Heart left ventricle (tissue), 16 donors: ENCODE results near the gene MYBPC2. TPM values are rescaled to one million over a fixed set of nuclear protein-coding genes. Genes with fewer than 3 reads are reported as not detected.

Experiments
- ATAC-seq, 4 donors: fragments of 200-7000 bp; cut with Tn5 transposase; one replicate each; pipeline ENCODE4 v1.9.1; 2020 to 2022; ENCODE audit warnings: moderate library complexity in 4 of 4, mild to moderate bottlenecking in 3 of 4, moderate number of reproducible peaks in 1 of 4
- DNase-seq, 5 donors: peaks; one replicate each; pipeline ENCODE4 v3.0.0-alpha.2; 2020
- H3K27ac ChIP-seq, 12 donors: fragments of 200-600 bp; sonication (generic) in 4 of 12; one replicate each; pipeline versions ENCODE4 v1.5.0 to v1.8.0; 2016 to 2022; ENCODE audit warnings: mild to moderate bottlenecking in 2 of 12
- H3K27me3 ChIP-seq, 9 donors: fragments of 200-600 bp; sonication (generic) in 2 of 9; one replicate each; pipeline versions ENCODE4 v1.5.1 to v1.8.0; 2016 to 2022; ENCODE audit warnings: mild to moderate bottlenecking in 3 of 9
- H3K36me3 ChIP-seq, 9 donors: fragments of 200-600 bp; sonication (generic) in 2 of 9; one replicate each; pipeline versions ENCODE4 v1.5.0 to v1.8.0; 2018 to 2022; ENCODE audit warnings: mild to moderate bottlenecking in 2 of 9
- H3K4me1 ChIP-seq, 12 donors: fragments of 200-600 bp; sonication (generic) in 4 of 12; one replicate each; pipeline versions ENCODE4 v1.5.0 to v1.8.0; 2016 to 2022; ENCODE audit warnings: mild to moderate bottlenecking in 3 of 12
- H3K4me3 ChIP-seq, 12 donors: fragments of 200-600 bp; sonication (generic) in 4 of 12; one replicate each; pipeline versions ENCODE4 v1.5.0 to v1.8.0; 2017 to 2022; ENCODE audit warnings: mild to moderate bottlenecking in 9 of 12, moderate library complexity in 4 of 12
- H3K9me3 ChIP-seq, 12 donors: fragments of 200-600 bp; sonication (generic) in 4 of 12; one replicate each; pipeline versions ENCODE4 v1.5.0 to v1.8.0; 2016 to 2022; ENCODE audit warnings: mild to moderate bottlenecking in 1 of 12
- CTCF ChIP-seq, 12 donors: fragments of 200-600 bp; sonication (generic) in 4 of 12; IDR thresholded peaks; one replicate each; pipeline versions ENCODE4 v1.5.0 to v1.8.0; 2018 to 2022; ENCODE audit warnings: antibody characterized with exemption in 12 of 12, mild to moderate bottlenecking in 5 of 12
- POLR2A ChIP-seq, 2 donors: fragments of 450-650 bp; IDR thresholded peaks; one replicate each; pipeline ENCODE4 v1.6.1; 2017; ENCODE audit warnings: antibody characterized with exemption in 2 of 2, mild to moderate bottlenecking in 2 of 2, moderate library complexity in 2 of 2
- WGBS, 4 donors: extraction: QIAGEN DNeasy Blood & Tissue Kit in 2 of 4; methylation state at CpG; one replicate each; pipeline versions ENCODE4 v1.1.5 to v1.1.7; 2013 to 2018; 5-methylcytosine and 5-hydroxymethylcytosine counted together
- intact Hi-C, 10 donors: fragments of 100-400 bp; cut with DNase I; formaldehyde crosslinking; loops; one replicate each; pipeline versions ENCODE4 v1.11.1 to v1.14.2; 2022
- polyA plus RNA-seq, 2 donors: library from polyadenylated mRNA; stranded (reverse); fragments of 200-250 nt; gene quantifications; one replicate each; pipeline ENCODE4 v1.2.3, GENCODE V29; 2013
- total RNA-seq, 9 donors: library from RNA; depleted of rRNA in 2 of 9; stranded (reverse); fragments of >200 nt in 2 of 9; fragmentation: NEBNext Ultra II Directional in 3 of 9; extraction: Animal tissue kit (Norgen Biotek cat#: 25700) in 3 of 9; gene quantifications; one replicate each; pipeline versions ENCODE4 v1.1.0 to v1.2.4, GENCODE V29; 2016 to 2023
- donor health status: ischemic (EF 13 %, LVEDD 7.1; RV severe dilation, severe dysfunction).
- donor health status: healthy with polysubstance abuse.
- donor health status: DM: no; HTN: yes; CAD: no.
- donor health status: DM: no; HTN: no; CAD: no.
- donor health status: ischemic (EF 25% LVEDD 6.9; RV normal size, moderate dysfunction).
- donor health status: ischemic (EF 25% LVEDD 5.7; RV mildly dilated, moderate dysfunction).
- donor health status: healthy.
- donor health status: DM: yes; HTN: yes; CAD: no.
- donor health status: ischemic (EF 35%, LVEDD 5.7; RV mildly dilated, moderate dysfunction).
- donor health status: nonischemic (EF 11% LVEDD 7.7; RV severe dilation, severe dysfunction).
- donor health status: DM: yes; HTN: yes; CAD: no.
- donor health status: PGD.
- donor health status: ischemic (EF 29% LVEDD 5.4; RV normal size, mild dysfunction).
- donor health status: nonischemic (EF 23%, LVEDD 6.1; RV moderate dilation, normal function).

MYBPC2 gene
- total and polyA plus RNA-seq, 11 donors, result 0.09 to 0.35 (median 0.28) TPM; not detected in 8

GRCh38 chr19:50413096-50413495 lies 19.6 kb upstream of the MYBPC2 start:
- intact Hi-C loops, result loop anchor here in 4 of 10 donors (5.0 kb wide), 2 partner anchors 46 to 51 kb away; partner anchors contain the start of gene NAPSA (in 3 of the 4)
- TF ChIP-seq POLR2A (IDR thresholded peaks at IDR 0.05), result no peak
- TF ChIP-seq CTCF (IDR thresholded peaks at IDR 0.05), result no peak
- Histone ChIP-seq H3K27me3 (peaks cover 2 to 12% (median 5%) of the 10 kb centered on the region in 9 donors), H3K4me3 (no peak overlapping the region), H3K9me3 (no peaks in the 10 kb centered on the region), H3K4me1 (peaks cover 0 to 13% (median 0%) of the 10 kb centered on the region in 12 donors), H3K27ac (no peak overlapping the region), H3K36me3 (peaks cover 0 to 17% (median 3%) of the 10 kb centered on the region in 9 donors)
- ATAC-seq (no peak), DNase-seq (no peak)
- 94 to 100% (median 96%) methylated on average over 12 to 13 of the region's 13 CpGs for WGBS, 4 donors

- peaks cover 0 to 15% (median 3%) of the 10 kb centered on the region in 9 donors for H3K36me3 ChIP-seq
- no peak for ATAC-seq
- peaks cover 6 to 17% (median 9%) of the 10 kb centered on the region in 9 donors for H3K27me3 ChIP-seq
- TF ChIP-seq POLR2A (IDR thresholded peaks at IDR 0.05) (no peak), CTCF (IDR thresholded peaks at IDR 0.05) (no peak)
- 95 to 97% (median 95%) methylated on average over 20 to 21 of the region's 21 CpGs for WGBS, 4 donors
- H3K9me3 ChIP-seq, result no peaks in the 10 kb centered on the region
- no peak for DNase-seq
- no peak overlapping the region for H3K27ac ChIP-seq
- intact Hi-C loops, result loop anchor here in 4 of 10 donors (5.0 kb wide), 2 partner anchors 46 to 51 kb away; partner anchors contain the start of gene NAPSA (in 3 of the 4)
- no peak overlapping the region for H3K4me3 ChIP-seq
- peaks cover 0 to 13% (median 0%) of the 10 kb centered on the region in 12 donors for H3K4me1 ChIP-seq
These were observed 19.2 kb upstream of the MYBPC2 start for GRCh38 chr19:50413531-50413930.

- DNase-seq, result peak; percentile 64 to 90 (median 76)
- Histone ChIP-seq H3K27me3 (peaks cover 12 to 32% (median 24%) of the 10 kb centered on the region in 9 donors), H3K4me3 (no peak overlapping the region), H3K36me3 (peaks cover 0 to 2% (median 0%) of the 10 kb centered on the region in 9 donors), H3K27ac (no peak overlapping the region), H3K4me1 (peaks cover 0 to 13% (median 0%) of the 10 kb centered on the region in 12 donors), H3K9me3 (no peaks in the 10 kb centered on the region)
- ATAC-seq, result peak; percentile 71 to 87 (median 78)
- no peak for TF ChIP-seq POLR2A (IDR thresholded peaks at IDR 0.05)
- peak; percentile 74 to 92 (median 88) for TF ChIP-seq CTCF (IDR thresholded peaks at IDR 0.05)
- WGBS, 4 donors, result 49 to 55% (median 54%) methylated on average over 24 to 37 of the region's 37 CpGs
- intact Hi-C loops, result loop anchor here in 9 of 10 donors (1.0 to 5.0 kb wide), 5 partner anchors 46 to 58 kb away; partner anchors contain the start of gene NAPSA (in 3 of the 9)
These were observed 17.6 kb upstream of the MYBPC2 start for GRCh38 chr19:50414864-50415660.

GRCh38 chr19:50415661-50416033 lies 17.0 kb upstream of the MYBPC2 start:
- Histone ChIP-seq H3K27ac (no peak overlapping the region), H3K27me3 (peaks cover 14 to 33% (median 26%) of the 10 kb centered on the region in 9 donors), H3K4me3 (no peak overlapping the region), H3K36me3 (peaks cover 0 to 2% (median 0%) of the 10 kb centered on the region in 9 donors), H3K9me3 (no peaks in the 10 kb centered on the region), H3K4me1 (peaks cover 0 to 13% (median 0%) of the 10 kb centered on the region in 12 donors)
- DNase-seq (no peak), ATAC-seq (peak; percentile 7 to 40 (median 16))
- intact Hi-C loops, result loop anchor here in 4 of 10 donors (2.0 to 5.0 kb wide), 2 partner anchors 47 to 58 kb away; no protein-coding TSS in a partner anchor
- 83 to 94% (median 87%) methylated on average over 15 to 22 of the region's 22 CpGs for WGBS, 4 donors
- TF ChIP-seq CTCF (IDR thresholded peaks at IDR 0.05) (no peak), POLR2A (IDR thresholded peaks at IDR 0.05) (no peak)
